ENCODE measurements around the gene FMN2.

- TF ChIP-seq POLR2A (IDR thresholded peaks at IDR 0.05), result no peak
- TF ChIP-seq POLR2AphosphoS5 (IDR thresholded peaks at IDR 0.05), result no peak
Observed at GRCh38 chr1:240254778-240255291, 163.2 kb downstream of the FMN2 start.
